NCI-H524 treated with DMSO at 0.1 percent for 48 hours (cell line): Measurements from ENCODE around the gene CAMKK2.

Source experiments
- DNase-seq: peaks from one replicate; lab custom pipeline; 2025; lab: John Stamatoyannopoulos, UW

Gene CAMKK2

GRCh38 chr12:121191151-121191550 lies 105.4 kb downstream of the CAMKK2 start:
- DNase-seq = no peak

DNA sequence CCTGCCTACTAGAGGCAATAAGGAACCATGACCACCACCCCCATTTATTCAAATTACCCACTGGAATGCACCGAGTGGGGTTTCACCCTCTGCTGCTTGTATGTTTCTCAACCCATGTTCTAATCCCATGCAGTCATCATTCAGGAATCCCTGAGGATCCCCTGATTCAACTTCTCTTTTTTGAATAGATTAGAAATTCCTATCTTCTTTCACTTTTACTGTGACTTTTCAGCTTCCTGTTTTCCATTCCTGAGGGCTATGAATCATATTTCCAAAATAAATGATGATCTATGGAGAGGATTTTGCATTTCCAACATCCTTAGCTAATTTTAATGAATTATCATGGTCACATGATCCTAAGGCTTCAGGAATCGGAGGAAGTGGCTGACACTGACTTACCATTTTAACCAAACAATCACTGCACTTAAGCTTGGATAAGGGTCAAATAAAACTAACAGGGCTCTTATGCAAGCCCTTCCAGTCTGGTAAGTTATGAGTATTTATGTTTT lies 105.9 kb downstream of the CAMKK2 start:
- no peak for DNase-seq

DNA sequence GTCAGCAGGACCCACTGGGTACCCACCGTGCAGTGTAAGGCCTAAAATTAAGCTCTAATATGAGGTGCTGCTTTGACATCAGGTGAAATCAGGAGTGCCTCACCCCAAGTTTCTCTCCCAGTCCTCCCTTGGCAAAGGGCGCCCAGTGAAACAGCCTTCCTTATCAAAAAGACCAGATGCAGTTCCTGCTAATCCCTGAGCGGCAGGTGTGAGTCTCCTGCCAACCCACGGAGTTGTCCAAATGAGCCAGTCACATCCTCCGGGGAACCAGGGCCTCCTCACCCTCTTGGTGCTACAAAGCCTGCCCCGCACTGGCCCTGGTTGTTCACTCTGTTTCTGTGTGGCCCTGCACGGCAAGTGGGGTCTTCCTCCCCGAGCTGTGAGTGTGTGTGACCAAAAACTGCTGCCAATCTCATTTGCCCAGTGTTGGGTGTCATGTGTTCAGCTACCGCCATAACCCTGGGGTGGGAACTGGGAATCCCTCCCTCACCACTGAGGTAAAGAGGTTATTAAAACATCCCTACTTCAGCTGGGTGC lies 106.8 kb downstream of the CAMKK2 start:
- DNase-seq = no peak

DNA sequence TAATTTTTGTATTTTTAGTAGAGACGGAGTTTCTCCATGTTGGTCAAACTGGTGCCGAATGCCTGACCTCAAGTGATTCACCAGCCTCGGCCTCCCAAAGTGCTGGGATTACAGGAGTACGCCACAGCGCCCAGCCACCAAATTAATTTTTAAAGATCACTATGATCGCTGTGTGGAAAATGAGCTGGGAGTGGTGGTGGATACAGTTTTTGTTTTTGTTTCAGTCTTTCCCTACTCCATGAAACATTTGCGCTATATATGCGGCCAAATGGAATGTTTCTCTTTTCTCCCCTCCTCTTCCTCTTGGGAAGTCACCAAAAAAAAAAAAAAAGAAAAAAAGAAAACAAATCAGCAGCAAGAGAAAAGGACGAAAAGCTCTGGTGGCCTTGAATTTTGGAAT lies 107.4 kb downstream of the CAMKK2 start:
- no peak for DNase-seq

DNA sequence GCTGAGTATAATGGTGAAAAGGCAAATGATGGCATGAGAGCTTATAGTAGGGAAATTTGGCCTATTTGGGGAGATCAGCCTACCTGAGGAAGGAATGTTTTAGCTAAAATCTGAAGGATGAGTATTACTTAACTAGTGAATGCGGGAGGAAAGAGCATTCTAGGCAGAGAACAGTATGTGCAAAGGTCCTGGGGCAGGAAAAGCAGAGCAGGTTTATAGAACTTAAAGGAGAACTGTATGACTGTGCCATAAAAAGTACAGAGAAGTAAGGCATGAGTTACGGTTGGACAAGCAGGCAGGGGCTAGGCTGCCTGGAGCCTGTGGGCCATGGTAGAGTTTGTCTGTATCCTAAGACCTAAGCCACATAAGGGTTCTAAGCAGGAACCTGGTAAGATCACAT lies 108.3 kb downstream of the CAMKK2 start:
- DNase-seq = no peak
